Measurements from ENCODE around the gene HUWE1. TPM values are rescaled to one million over a fixed set of nuclear protein-coding genes. Genes with fewer than 3 reads are reported as not detected.

HUWE1 gene
- total RNA-seq, 1 donor from 2014 or later = 241 TPM

GRCh38 chrX:53715346-53715924 lies 28.9 kb upstream of the HUWE1 start:
- no peaks in the 10 kb centered on the region for H3K9me3 Mint-ChIP-seq

GRCh38 chrX:53714580-53715345 lies 28.2 kb upstream of the HUWE1 start:
- DNase-seq (ENCODE audit: low read depth, low spot score) = no peak
- no peaks in the 10 kb centered on the region for H3K4me1 Mint-ChIP-seq
- TF ChIP-seq CTCF (conservative IDR thresholded peaks at IDR 0.05) = no peak
- H3K4me3 Mint-ChIP-seq = no peak overlapping the region
- H3K27ac Mint-ChIP-seq (ENCODE audit: unreplicated experiment) = no peak overlapping the region
- H3K9me3 Mint-ChIP-seq = no peaks in the 10 kb centered on the region
- no peaks in the 10 kb centered on the region for H3K36me3 Mint-ChIP-seq (ENCODE audit: low read depth)
- H3K27me3 Mint-ChIP-seq (ENCODE audit: low read depth) = no peaks in the 10 kb centered on the region

More at GRCh38 chrX:53715346-53715924, 28.9 kb upstream of the HUWE1 start:
- Mint-ChIP-seq H3K27ac (ENCODE audit: unreplicated experiment) (no peak overlapping the region), H3K27me3 (ENCODE audit: low read depth) (no peaks in the 10 kb centered on the region), H3K4me1 (no peaks in the 10 kb centered on the region), H3K36me3 (ENCODE audit: low read depth) (no peaks in the 10 kb centered on the region), H3K4me3 (no peak overlapping the region)
- TF ChIP-seq CTCF (conservative IDR thresholded peaks at IDR 0.05) = no peak
- no peak for DNase-seq (ENCODE audit: low read depth, low spot score)

- H3K4me3 Mint-ChIP-seq = no peak overlapping the region
- DNase-seq (ENCODE audit: low read depth, low spot score) = no peak
- no peaks in the 10 kb centered on the region for H3K36me3 Mint-ChIP-seq (ENCODE audit: low read depth)
- no peak overlapping the region for H3K27ac Mint-ChIP-seq (ENCODE audit: unreplicated experiment)
- H3K27me3 Mint-ChIP-seq (ENCODE audit: low read depth) = no peaks in the 10 kb centered on the region
- no peaks in the 10 kb centered on the region for H3K4me1 Mint-ChIP-seq
- TF ChIP-seq CTCF (conservative IDR thresholded peaks at IDR 0.05) = no peak
- H3K9me3 Mint-ChIP-seq = no peaks in the 10 kb centered on the region
These were observed 27.6 kb upstream of the HUWE1 start for GRCh38 chrX:53713987-53714579.

GRCh38 chrX:53711436-53711835 lies 24.9 kb upstream of the HUWE1 start:
- Mint-ChIP-seq H3K4me3 (no peak overlapping the region), H3K27me3 (ENCODE audit: low read depth) (no peaks in the 10 kb centered on the region), H3K36me3 (ENCODE audit: low read depth) (no peaks in the 10 kb centered on the region), H3K27ac (ENCODE audit: unreplicated experiment) (no peak overlapping the region), H3K4me1 (no peaks in the 10 kb centered on the region), H3K9me3 (no peaks in the 10 kb centered on the region)
- no peak for DNase-seq (ENCODE audit: low read depth, low spot score)
- TF ChIP-seq CTCF (conservative IDR thresholded peaks at IDR 0.05) = no peak

GRCh38 chrX:53704854-53705253 lies 18.3 kb upstream of the HUWE1 start:
- no peak for DNase-seq (ENCODE audit: low read depth, low spot score)
- Mint-ChIP-seq H3K4me1 (no peaks in the 10 kb centered on the region), H3K27me3 (ENCODE audit: low read depth) (no peaks in the 10 kb centered on the region), H3K4me3 (no peak overlapping the region), H3K9me3 (peaks cover 4% of the 10 kb centered on the region), H3K27ac (ENCODE audit: unreplicated experiment) (no peak overlapping the region), H3K36me3 (ENCODE audit: low read depth) (no peaks in the 10 kb centered on the region)
- no peak for TF ChIP-seq CTCF (conservative IDR thresholded peaks at IDR 0.05)

All from neural crest cell (in vitro differentiated cells).